ENCODE results near the gene HSPA12A.

HSPA12A gene

GRCh38 chr10:116742367-116743265 lies at the start of gene HSPA12A:
Gene HSPA12A (minus strand): TSS chr10:116742566. CDS start chr10:116742469, 97 bp downstream.
- DNase-seq (ENCODE audit: low read depth in 2 of 2, low spot score in 1 of 2): no peak

- no peak for DNase-seq (ENCODE audit: low read depth in 2 of 2, low spot score in 1 of 2)
Observed at GRCh38 chr10:116791241-116791640, 48.9 kb upstream of the HSPA12A start.

- DNase-seq (ENCODE audit: low read depth in 2 of 2, low spot score in 1 of 2): peak; percentile 18 to 60
Observed at GRCh38 chr10:116787893-116788665, 45.7 kb upstream of the HSPA12A start.

- DNase-seq (ENCODE audit: low read depth in 2 of 2, low spot score in 1 of 2): no peak
Observed at GRCh38 chr10:116787053-116787659, 44.8 kb upstream of the HSPA12A start.

- DNase-seq (ENCODE audit: low read depth in 2 of 2, low spot score in 1 of 2): no peak
Observed at GRCh38 chr10:116785867-116786266, 43.5 kb upstream of the HSPA12A start.

GRCh38 chr10:116785282-116785681 lies 42.9 kb upstream of the HSPA12A start:
- no peak for DNase-seq (ENCODE audit: low read depth in 2 of 2, low spot score in 1 of 2)

GRCh38 chr10:116784651-116785050 lies 42.3 kb upstream of the HSPA12A start:
- DNase-seq (ENCODE audit: low read depth in 2 of 2, low spot score in 1 of 2): no peak

GRCh38 chr10:116784035-116784434 lies 41.7 kb upstream of the HSPA12A start:
- no peak for DNase-seq (ENCODE audit: low read depth in 2 of 2, low spot score in 1 of 2)

- no peak for DNase-seq (ENCODE audit: low read depth in 2 of 2, low spot score in 1 of 2)
Observed at GRCh38 chr10:116783011-116783655, 40.8 kb upstream of the HSPA12A start.

GRCh38 chr10:116781370-116781884 lies 39.1 kb upstream of the HSPA12A start:
- DNase-seq (ENCODE audit: low read depth in 2 of 2, low spot score in 1 of 2): no peak

- DNase-seq (ENCODE audit: low read depth in 2 of 2, low spot score in 1 of 2): no peak
Observed at GRCh38 chr10:116780691-116781205, 38.4 kb upstream of the HSPA12A start.

GRCh38 chr10:116779076-116779687 lies 36.8 kb upstream of the HSPA12A start:
- DNase-seq (ENCODE audit: low read depth in 2 of 2, low spot score in 1 of 2): no peak

- DNase-seq (ENCODE audit: low read depth in 2 of 2, low spot score in 1 of 2): no peak
Observed at GRCh38 chr10:116777006-116777405, 34.6 kb upstream of the HSPA12A start.

- DNase-seq (ENCODE audit: low read depth in 2 of 2, low spot score in 1 of 2): no peak
Observed at GRCh38 chr10:116775488-116776400, 33.4 kb upstream of the HSPA12A start.

GRCh38 chr10:116774728-116775151 lies 32.4 kb upstream of the HSPA12A start:
- DNase-seq (ENCODE audit: low read depth in 2 of 2, low spot score in 1 of 2): no peak

GRCh38 chr10:116772909-116773705 lies 30.7 kb upstream of the HSPA12A start:
- DNase-seq (ENCODE audit: low read depth in 2 of 2, low spot score in 1 of 2): no peak

- no peak for DNase-seq (ENCODE audit: low read depth in 2 of 2, low spot score in 1 of 2)
Observed at GRCh38 chr10:116771959-116772585, 29.7 kb upstream of the HSPA12A start.
